ENCODE data around the gene JARID2.

- TF ChIP-seq CTCF (conservative IDR thresholded peaks at IDR 0.05; ENCODE audit: low read length): no peak
- TF ChIP-seq EZH2phosphoT487 (IDR thresholded peaks at IDR 0.05; ENCODE audit: borderline replicate concordance, low read depth, low read length): no peak
Observed at GRCh38 chr6:15248451-15249370, 2.8 kb downstream of the JARID2 start.
